ENCODE results near the gene CASP9.
A peak's percentile ranks its signal among the peaks of the same experiment; 100 is the strongest.
"Not testable (repeated sequence)": the region's sequence is repeated elsewhere in the genome, so short reads cannot be mapped to it uniquely, and the experiment has no call there.

Gene CASP9

DNA sequence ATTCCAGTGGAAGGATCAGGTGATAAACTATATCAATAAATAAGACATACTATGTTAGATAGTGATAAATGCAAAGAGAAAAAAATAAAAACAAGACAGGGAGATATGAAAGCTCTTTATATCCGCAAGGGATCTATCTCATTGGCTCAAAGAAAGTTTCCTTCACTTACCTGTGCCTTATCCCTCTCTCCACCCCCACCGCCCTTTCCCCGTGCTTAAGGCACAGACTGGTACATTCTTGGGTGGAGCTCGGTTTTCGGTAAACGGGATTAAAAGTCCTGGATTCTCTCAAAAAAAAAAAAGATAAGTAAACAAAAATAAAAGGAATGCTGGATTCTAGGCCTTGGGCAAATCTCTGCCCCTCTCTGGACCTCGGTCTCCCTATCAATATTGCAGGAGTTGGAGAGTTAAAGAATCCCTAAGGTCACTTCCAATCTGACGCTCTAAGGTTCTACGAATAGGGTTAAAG, 2.0 kb upstream of the CASP9 start:
- DNase-seq (ENCODE audit: low read depth, low spot score) = no peak

DNA sequence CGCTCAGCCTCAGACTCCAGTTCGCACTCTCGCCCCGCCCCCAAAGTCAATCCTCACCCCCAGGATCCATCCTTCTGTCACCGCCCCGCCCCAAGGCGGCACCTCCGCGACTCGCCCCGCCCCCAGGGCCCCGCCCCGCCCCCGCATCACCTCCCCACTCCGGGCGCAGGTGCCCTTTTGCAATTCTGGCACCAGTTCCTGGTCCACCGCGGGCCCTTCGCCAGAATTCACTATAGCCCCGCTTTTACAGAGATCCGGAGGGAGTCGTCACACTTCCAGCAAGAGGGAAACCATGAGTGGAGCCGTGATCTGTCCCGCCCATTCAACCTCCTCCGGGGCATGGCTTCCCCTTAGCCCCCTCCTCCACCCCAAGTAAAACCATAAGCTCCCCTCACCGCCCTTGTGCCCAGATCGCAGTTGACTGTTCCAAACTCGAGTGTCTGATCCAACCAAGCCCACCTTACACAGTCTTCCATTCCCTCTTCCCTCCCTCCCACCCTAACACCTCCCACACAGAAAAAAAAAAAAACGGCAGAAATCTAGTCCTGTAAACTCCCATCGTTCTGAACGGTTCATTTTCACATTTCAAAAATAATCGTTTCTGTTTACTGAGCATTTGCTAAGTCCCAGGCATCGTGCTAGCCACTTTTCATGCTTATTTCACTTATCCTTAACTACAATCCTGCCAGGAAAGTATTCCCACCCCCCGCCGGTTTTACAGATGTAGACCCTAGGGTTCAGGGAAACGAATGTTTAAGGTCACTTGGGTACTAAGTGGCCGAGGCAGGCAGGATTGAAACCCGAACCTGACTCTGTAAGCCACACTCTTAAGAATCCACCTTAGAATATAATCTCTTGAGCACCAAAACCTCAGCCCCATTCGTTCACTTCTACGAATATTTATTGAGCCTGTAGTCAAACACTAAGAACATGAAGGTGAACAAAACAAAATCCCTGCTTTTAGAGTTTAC, 1.3 kb upstream of the CASP9 start:
- peak; percentile 6 for DNase-seq (ENCODE audit: low read depth, low spot score)

DNA sequence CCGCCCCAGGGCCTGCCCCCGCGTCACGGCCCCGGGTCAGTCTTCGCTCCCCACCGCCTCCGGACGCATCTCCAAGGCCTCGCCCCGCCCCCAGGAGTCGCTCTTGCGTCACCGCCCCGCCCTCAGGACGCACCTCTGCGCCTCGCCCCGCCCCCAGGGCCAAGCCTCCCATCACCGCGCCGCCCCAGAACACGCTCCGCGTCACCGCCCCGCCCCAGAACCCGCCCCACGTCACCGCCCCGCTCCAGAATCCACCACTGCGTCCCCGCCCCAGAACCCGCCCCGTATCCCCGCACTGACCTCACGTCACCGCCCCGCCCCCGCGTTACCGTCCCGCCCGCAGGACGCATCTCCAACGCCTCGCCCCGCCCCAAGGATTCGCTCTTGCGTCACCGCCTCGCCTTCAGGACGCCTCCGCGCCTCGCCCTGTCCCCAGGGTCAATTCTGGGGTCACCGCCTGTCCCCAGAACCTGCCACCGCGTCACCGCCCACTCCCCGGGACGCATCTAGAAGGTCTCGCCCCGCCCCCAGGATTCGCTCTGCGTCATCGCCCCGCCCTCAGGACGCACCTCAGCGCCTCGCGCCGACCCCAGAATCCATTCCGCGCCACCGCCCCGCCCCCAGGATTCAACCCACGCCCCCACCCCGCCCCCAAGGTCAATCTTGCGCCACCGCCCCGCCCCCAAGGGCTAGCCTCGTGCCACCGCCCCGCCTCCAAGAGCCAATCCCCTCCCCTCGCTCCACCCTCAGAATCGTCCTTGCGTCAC, 451 bp upstream of the CASP9 start:
- peak; percentile 94 for DNase-seq (ENCODE audit: low read depth, low spot score)

DNA sequence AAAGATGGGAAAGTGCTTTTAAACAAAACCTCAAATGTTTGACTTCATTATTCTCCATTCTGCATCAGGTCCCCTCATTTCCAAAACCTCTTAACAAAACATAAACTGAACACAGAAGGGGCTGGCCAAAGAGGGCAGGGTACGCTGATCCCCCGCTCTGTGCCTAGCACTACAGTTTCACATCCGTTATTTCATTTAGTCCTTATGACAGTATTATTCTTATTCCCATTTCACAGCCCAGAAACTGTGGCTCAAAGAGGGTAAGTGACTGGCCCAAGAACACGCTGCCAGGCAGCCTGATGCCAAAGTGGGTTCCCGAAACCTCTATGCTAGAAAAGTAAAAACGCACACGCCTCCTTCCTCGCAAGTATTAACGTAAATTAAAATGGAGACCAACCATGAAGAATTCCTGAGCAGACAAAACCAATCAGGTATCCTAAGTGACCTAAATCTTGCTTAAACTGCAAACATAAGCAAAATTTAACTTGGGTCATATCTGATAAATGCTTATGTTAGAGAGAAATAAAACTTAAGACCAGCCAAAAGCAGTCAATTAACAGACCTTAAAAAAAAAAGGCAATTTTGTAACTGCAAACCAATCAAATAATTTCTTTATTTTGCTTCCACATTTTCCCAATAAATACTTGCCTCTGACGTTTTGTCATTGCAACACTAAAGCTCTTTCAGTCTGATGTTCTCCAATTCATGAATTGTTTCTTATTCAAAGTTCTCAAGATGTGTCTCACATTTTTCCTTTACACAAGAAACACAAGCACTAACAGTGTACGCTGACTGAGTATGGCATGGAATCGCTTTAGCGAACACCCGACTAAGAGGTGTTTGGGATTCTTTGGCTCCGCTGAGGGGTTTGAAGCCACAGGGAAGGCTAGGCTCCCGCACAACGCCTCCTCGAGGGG, 653 bp downstream of the CASP9 start:
- DNase-seq (ENCODE audit: low read depth, low spot score) = peak; percentile 10

DNA sequence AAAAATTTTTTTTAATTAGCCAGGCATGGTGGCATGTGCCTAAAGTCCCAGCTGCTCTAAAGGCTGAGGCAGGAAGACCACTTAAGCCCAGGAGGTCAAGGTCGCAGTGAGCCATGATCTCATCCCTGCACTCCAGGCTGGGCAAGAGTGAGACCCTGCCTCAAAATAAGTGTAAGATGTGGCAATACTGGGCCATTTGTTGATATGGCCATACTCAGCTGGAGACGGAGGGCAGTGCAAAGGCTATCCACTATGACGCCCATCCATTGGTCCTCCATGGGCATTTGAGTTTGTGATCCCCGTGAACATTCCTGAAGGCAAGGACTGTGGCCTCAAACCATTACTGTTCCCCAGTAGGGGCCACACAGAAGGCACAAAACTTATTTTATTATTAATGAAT, 1.5 kb downstream of the CASP9 start:
- DNase-seq (ENCODE audit: low read depth, low spot score) = no peak

DNA sequence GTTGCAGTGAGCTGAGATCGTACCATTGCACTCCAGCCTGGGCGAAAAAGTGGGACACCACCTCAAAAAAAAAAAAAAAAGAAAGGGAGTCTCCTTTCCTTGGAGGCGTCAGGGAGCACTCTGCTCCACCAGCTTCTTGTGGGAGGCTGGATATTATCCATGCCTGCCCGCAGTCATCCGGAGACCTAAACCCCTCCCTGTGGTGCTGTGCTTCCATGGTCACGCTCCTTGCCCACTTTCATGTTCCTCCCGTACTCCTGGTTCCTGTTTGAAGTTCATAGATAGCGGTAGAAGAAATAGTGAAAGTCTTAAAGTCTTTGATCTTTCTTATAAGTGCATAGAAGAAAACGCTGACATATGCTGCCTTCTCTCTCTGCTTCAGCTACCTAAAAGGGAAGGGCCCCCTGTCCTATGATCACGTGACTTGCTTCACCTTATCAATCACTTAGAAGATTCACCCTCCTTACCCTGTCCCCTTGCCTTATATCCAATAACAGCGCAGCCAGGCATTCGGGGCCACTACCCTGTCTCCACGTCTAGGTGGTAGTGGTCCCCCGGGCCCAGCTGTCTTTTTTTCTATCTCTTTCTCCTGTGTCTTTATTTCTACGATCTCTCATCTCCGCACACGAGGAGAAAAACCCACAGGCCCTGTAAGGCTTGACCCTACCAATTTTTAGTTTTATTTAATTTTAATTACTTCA, 2.7 kb downstream of the CASP9 start:
- DNase-seq (ENCODE audit: low read depth, low spot score) = not testable (repeated sequence)

DNA sequence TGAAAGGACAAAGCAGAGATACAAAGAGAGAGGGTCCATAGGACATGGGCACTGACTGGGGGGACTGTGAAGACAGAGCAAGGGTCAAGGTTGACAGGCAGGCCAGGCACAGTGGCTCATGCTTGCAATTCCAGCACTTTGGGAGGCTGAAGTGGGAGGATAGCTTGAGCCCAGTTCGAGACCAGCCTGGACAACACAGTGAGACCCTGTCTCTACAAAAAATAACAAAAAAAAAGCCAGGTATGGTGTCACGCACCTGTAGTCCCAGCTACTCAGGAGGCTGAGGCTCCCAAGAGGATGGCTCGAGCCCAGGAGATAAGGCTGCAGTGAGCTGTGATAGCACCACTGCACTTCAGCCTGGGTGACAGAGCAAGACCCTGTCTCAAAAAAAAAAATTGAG, 4.4 kb downstream of the CASP9 start:
- no peak for DNase-seq (ENCODE audit: low read depth, low spot score)

DNA sequence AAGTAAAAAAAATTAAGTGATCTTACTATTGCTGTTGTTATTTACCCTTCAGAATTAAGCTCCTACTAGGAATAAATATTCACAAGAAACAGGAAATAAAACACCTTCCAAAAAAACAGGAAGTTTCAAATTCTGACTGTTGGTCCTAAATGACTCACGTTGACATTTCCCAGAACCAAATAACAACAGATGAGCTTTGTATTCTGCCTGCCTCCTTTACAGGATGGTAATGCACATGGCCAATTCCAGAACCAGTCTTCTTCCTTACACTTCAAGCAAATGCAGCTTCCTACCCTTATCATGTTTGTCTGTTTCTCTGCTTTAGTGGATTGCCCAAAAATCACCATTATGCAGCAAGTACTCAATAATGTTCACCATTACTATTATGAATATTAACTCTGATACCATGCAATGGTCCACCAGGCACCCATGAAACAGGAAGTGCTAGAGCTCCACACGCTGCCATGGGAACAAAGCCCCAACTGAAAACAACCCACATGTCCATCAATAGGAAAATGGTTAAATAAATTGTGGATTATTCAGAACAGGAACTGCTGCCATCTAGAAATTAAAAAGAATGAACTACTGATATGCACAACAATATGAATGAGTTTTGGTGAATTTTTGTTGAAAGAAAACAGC, 8.9 kb downstream of the CASP9 start:
- no peak for DNase-seq (ENCODE audit: low read depth, low spot score)

DNA sequence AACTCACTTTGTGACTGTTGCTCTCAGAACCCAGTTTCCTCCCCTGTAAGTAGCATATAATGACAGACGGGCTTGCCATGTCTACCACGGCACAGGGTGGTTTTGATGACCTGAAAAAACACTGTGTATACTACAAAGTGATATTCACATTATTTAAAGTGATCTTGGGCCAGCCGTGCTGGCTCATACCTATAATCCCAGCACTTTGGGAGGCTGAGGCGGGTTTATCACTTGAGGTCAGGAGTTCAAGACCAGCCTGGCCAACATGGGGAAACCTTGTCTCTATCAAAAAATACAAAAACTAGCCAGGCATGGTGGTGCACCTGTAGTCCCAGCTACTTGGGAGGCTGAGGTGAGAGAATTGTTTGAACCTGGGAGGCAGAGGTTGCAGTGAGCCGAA, 9.5 kb downstream of the CASP9 start:
- not testable (repeated sequence) for DNase-seq (ENCODE audit: low read depth, low spot score)

DNA sequence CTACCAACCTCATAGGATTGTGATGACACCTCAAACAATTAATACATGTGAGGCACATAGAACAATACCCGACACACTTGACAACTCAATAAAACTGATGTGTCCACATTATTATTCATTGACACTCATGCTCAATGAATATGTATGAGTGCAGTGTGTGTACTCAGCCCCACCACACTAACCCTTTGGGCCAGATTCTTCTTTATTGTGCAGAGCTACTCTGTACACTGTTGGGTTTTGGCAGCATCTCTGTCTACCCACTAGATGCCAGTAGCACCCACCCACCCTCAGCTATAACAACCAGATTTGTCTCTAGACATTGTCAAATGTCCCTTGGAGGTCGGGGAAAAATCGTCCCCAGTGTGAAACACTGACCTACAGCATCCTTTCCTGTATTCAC, 10.1 kb downstream of the CASP9 start:
- DNase-seq (ENCODE audit: low read depth, low spot score) = no peak

DNA sequence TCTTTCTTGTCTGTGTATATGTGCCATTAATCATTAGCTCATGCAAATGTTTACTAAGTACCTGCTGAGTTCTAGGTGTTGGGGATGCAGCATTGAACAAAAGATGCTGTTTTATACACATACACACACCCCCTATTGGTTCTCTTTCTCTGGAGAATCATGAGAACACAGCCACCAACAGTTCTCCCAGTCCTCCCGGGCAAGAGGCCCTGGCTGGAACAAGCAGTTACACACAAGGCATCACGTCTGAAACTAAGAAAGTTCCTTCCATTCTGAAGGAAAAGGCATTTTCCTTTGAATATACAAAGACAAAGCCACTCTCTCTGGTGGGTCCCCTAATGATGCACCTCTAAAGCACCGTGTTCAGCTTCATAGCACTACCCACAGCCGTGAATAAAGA, 10.8 kb downstream of the CASP9 start:
- DNase-seq (ENCODE audit: low read depth, low spot score) = no peak

DNA sequence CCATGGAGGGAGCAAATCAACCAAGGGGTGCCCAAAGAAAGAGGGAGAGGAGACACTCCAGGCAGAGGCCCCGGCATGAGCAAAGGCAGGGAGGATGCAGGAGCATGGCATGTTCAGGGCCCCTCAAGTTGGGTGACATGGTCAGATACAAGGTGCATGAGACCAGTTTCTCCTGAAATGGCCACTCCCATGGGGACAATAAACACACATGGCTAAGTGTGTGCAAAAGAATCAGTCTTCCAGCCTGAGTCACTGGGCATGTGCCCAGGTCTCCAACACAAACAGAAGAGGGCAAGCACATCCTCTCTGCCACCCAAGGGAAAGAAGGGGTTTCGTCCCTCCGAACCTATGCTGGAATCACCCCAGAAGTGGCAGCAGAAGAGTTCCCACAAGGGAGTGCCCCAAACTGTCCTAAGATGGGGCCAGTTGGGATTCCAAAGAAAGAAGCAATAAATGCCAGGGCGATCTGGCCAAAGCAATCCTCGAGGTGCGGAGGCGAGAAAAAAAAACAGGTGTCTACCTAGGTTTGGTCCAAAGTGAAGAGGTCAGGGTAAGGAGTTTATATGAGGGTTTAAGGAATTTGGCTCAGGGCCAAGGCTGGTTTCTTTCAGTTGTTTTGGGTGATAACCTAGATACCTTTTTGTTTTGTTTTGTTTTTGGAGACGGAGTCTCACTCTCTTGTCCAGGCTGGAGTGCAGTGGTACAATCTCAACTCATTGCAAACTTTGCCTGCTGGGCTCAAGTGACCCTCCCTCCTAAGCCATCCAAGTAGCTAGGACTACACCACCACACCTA, 13.2 kb downstream of the CASP9 start:
- DNase-seq (ENCODE audit: low read depth, low spot score) = no peak

DNA sequence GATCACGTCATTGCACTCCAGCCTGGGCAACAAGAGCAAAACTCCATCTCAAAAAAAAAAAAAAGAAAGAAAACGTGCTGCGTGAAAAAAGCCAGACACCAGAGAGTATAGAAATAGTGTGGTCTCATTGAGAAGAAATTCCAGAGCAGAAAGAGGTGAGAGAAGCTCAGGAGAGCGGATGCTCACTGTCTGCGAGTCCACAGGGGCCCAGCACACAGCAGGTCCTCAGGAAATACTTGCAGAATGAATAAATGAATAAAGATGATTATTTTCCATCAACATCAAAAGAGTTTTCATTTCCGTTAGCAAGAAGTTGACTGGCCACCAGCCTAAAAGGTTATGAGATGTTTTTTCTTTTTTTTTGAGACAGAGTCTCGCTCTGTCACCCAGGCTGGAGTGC, 14.4 kb downstream of the CASP9 start:
- DNase-seq (ENCODE audit: low read depth, low spot score) = no peak

DNA sequence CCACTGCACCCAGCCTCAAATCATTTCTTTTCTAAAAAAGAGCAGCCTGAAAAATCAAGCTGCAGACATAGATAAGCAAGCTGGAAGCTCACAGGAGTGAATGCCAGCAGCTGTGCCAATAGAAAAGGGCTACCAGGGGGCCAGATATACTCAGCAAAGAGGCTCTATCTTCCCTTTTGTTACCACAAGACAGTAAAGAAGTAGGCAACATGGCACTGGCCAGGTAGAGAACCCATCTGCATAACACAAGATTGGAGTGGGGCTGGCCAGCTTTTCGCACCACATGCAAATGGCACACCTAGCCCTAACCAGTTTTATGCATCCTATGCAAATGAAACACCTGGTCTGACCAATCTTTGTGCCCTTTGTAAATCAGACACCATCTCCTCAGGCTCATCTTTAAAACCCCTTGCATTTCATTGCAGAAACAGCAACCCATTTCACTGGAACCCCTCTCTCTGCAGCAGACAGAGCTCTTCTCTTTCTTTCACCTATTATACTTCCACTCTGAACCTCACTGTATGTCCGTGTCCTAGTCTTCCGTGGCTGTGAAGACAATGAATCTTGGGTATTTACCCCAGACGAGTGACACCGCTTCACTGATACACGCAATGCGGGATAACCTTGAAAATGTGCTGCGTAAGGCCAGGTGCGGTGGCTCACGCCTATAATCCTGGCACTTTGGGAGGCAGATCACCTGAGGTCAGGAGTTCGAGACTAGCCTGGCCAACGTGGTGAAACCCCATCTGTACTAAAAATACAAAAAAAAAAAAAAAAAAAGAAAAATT, 15.1 kb downstream of the CASP9 start:
- no peak for DNase-seq (ENCODE audit: low read depth, low spot score)

DNA sequence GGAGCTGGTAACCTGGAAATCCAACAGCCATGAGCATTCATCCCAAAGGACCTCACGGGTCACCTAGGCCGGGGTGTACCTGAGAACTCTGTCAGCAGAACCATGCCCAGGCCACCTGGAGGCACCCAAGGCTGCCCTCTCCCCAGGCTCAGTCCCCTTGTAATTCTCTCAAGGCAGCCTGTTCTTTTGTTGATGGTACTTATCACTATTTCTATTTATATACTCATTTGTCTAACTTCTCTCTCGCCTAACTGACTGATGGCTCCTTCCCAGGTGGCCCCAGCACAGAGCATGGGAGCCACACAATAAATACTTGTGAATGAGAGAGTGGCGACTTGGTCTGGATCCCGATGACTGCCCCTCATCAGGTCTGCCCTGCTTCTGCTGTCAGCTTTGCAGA, 16.7 kb downstream of the CASP9 start:
- DNase-seq (ENCODE audit: low read depth, low spot score) = no peak

DNA sequence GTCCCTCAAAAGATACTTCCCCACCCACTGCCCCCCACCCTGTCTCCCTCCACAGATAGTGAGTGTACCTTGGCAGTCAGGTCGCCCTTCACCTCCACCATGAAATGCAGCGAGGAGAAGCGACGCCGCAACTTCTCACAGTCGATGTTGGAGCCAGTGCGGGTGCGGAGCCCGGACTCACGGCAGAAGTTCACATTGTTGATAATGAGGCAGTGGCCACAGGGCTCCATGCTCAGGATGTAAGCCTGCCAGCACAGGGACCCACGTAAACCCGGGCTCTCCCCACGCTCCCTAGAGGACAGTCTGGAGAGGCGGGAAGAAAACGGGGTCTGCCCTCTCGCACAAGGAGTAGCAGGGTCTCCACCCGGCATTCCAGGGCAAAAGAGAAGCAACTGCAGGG, 17.2 kb downstream of the CASP9 start:
- no peak for DNase-seq (ENCODE audit: low read depth, low spot score)

DNA sequence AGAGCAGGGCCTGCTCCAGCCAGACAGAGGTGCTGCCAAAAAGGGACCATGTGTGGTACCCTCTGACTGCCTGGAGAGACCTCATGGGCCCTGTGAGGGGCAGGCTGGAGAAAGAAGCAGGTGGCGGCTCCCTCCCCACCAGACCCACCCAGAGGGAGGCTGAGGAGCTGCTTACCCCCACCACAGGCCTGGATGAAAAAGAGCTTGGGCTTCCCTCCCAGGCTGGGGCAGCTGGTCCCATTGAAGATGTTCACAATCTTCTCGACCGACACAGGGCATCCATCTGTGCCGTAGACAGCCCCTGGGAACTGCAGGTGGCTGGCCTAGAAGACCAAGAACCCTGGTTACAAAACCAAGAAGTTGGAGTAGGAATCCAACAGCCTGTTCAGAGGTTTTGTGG, 19.6 kb downstream of the CASP9 start:
- no peak for DNase-seq (ENCODE audit: low read depth, low spot score)

DNA sequence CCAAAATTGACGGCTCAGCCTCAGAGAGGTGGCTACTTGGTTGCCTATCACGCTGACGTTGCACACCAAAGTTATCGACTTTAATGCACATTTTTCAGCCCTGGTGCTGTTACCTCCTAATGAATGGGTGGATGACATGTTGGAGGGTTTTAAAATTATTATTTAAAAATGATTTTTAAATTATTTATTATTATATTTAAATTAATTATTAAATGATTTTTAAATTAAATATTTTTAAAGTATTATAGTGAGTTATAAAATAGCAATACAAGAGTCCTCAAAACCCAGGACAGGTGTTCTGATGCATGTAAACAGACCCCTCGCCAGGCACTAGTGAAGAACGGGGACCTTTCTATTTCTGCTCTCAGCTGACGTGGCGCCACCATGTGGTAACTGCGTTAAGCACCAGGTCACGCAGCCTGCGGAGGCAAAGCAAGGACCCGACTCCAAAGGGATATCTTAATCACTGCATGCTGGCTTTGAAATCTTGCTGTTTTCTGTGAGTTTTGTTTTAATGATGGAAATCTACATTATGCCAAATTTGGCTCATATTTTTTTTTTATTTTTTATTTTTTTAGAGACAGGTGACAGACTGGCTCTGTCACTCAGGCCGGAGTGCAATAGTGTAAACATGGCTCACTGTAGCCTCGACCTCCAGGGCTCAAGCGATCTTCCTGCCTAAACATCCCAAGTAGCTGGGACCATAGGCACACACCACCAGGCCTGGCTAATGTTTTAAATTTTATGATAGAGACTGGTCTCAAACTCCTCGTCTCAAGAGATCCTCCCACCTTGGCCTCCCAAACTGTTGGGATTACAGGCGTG, 22.6 kb downstream of the CASP9 start:
- DNase-seq (ENCODE audit: low read depth, low spot score) = peak; percentile 18

Measured in smooth muscle cell of the brain vasculature (primary cell).